GM04503 (cell line): Measurements from ENCODE around the gene OR4D1.
"Not testable (repeated sequence)": the region's sequence is repeated elsewhere in the genome, so short reads cannot be mapped to it uniquely, and the experiment has no call there.

Experiments used
- DNase-seq: peaks from one replicate; pipeline ENCODE4 v3.0.0-alpha.2; 2012; ENCODE audit warnings: low read depth

Gene OR4D1

GRCh38 chr17:58147930-58148434 lies at the start of gene OR4D1:
Gene OR4D1 (plus strand): TSS chr17:58148384. CDS start chr17:58155154, 6,770 bp downstream.
- no peak for DNase-seq

- DNase-seq = no peak
These were observed 47.7 kb upstream of the OR4D1 start for GRCh38 chr17:58100506-58100905.

GRCh38 chr17:58101898-58102297 lies 46.3 kb upstream of the OR4D1 start:
- DNase-seq = not testable (repeated sequence)

- no peak for DNase-seq
These were observed 43.1 kb upstream of the OR4D1 start for GRCh38 chr17:58105093-58105492.

GRCh38 chr17:58107306-58107705 lies 40.9 kb upstream of the OR4D1 start:
- no peak for DNase-seq

GRCh38 chr17:58109197-58109596 lies 39.0 kb upstream of the OR4D1 start:
- DNase-seq = no peak

GRCh38 chr17:58110012-58110411 lies 38.2 kb upstream of the OR4D1 start:
- no peak for DNase-seq

GRCh38 chr17:58111676-58112075 lies 36.5 kb upstream of the OR4D1 start:
- no peak for DNase-seq

- DNase-seq = peak; percentile 6
These were observed 35.1 kb upstream of the OR4D1 start for GRCh38 chr17:58112970-58113631.

GRCh38 chr17:58113947-58114346 lies 34.2 kb upstream of the OR4D1 start:
- no peak for DNase-seq

- DNase-seq = no peak
These were observed 30.8 kb upstream of the OR4D1 start for GRCh38 chr17:58117382-58117781.

- no peak for DNase-seq
These were observed 28.7 kb upstream of the OR4D1 start for GRCh38 chr17:58119491-58119890.

- DNase-seq = no peak
These were observed 27.9 kb upstream of the OR4D1 start for GRCh38 chr17:58120195-58120822.

- peak; percentile 0 for DNase-seq
These were observed 26.3 kb upstream of the OR4D1 start for GRCh38 chr17:58121925-58122324.

- DNase-seq = no peak
These were observed 20.3 kb upstream of the OR4D1 start for GRCh38 chr17:58127846-58128245.

- DNase-seq = not testable (repeated sequence)
These were observed 15.5 kb upstream of the OR4D1 start for GRCh38 chr17:58132697-58133096.

- DNase-seq = no peak
These were observed 11.4 kb upstream of the OR4D1 start for GRCh38 chr17:58136669-58137279.

GRCh38 chr17:58141505-58141904 lies 6.7 kb upstream of the OR4D1 start:
- DNase-seq = no peak

- not testable (repeated sequence) for DNase-seq
These were observed 4.8 kb upstream of the OR4D1 start for GRCh38 chr17:58143335-58143734.

- no peak for DNase-seq
These were observed 3.4 kb upstream of the OR4D1 start for GRCh38 chr17:58144801-58145200.

GRCh38 chr17:58148609-58149008 lies 425 bp downstream of the OR4D1 start:
- DNase-seq = no peak

- no peak for DNase-seq
These were observed 2.2 kb downstream of the OR4D1 start for GRCh38 chr17:58150394-58150793.

GRCh38 chr17:58153046-58153445 lies 4.9 kb downstream of the OR4D1 start:
- no peak for DNase-seq
